Suprapubic skin (tissue), 4 donors: ENCODE results near the gene ATL2. TPM values are rescaled to one million over a fixed set of nuclear protein-coding genes. Genes with fewer than 3 reads are reported as not detected.
A peak's percentile ranks its signal among the peaks of the same experiment; 100 is the strongest.
"Not testable (repeated sequence)": the region's sequence is repeated elsewhere in the genome, so short reads cannot be mapped to it uniquely, and the experiment has no call there.

ENCODE experiments used
- DNase-seq, 2 donors: peaks; one replicate each; pipeline ENCODE4 v3.0.0-alpha.2; 2019; ENCODE audit warnings: low spot score in 2 of 2
- H3K27ac ChIP-seq: fragments of 200-600 bp; sonication (generic); one replicate; pipeline ENCODE4 v1.5.1; 2019
- H3K27me3 ChIP-seq: fragments of 200-600 bp; sonication (generic); one replicate; pipeline ENCODE4 v1.5.1; 2019
- H3K36me3 ChIP-seq: fragments of 200-600 bp; sonication (generic); one replicate; pipeline ENCODE4 v1.5.1; 2019
- H3K4me1 ChIP-seq: fragments of 200-600 bp; sonication (generic); one replicate; pipeline ENCODE4 v1.5.1; 2019
- H3K4me3 ChIP-seq: fragments of 200-600 bp; sonication (generic); one replicate; pipeline ENCODE4 v1.5.1; 2019; ENCODE audit warnings: mild to moderate bottlenecking
- H3K9me3 ChIP-seq: fragments of 200-600 bp; sonication (generic); one replicate; pipeline ENCODE4 v1.5.1; 2019
- CTCF ChIP-seq, 2 donors: fragments of 200-600 bp in 1 of 2; fragments of 450-650 bp in 1 of 2; sonication (generic) in 1 of 2; IDR thresholded peaks; one replicate each; pipeline ENCODE4 v1.5.1; 2016 to 2019; ENCODE audit warnings: antibody characterized with exemption in 2 of 2, mild to moderate bottlenecking in 1 of 2, moderate library complexity in 1 of 2
- EP300 ChIP-seq: sonication (generic); formaldehyde crosslinking; IDR thresholded peaks from one replicate; pipeline ENCODE4 v1.6.1; 2017; ENCODE audit warnings: antibody characterized with exemption
- POLR2A ChIP-seq, 2 donors: fragments of 450-650 bp; IDR thresholded peaks; one replicate each; pipeline ENCODE4 v1.6.1; 2017; ENCODE audit warnings: antibody characterized with exemption in 2 of 2, mild to moderate bottlenecking in 2 of 2, moderate library complexity in 2 of 2
- POLR2AphosphoS5 ChIP-seq, 3 donors: sonication (generic); formaldehyde crosslinking; IDR thresholded peaks; one replicate each; pipeline ENCODE4 v1.6.1; 2017; ENCODE audit warnings: antibody characterized with exemption in 3 of 3
- WGBS: methylation state at CpG from one replicate; pipeline ENCODE4 v1.1.5; 2018; 5-methylcytosine and 5-hydroxymethylcytosine counted together
- total RNA-seq, 4 donors: library from RNA; depleted of rRNA; stranded (reverse); fragments of >200 nt; gene quantifications; one replicate each; pipeline ENCODE4 v1.1.0, GENCODE V29; 2016

Gene ATL2
- total RNA-seq, 4 donors from 2014 or later: 144 to 230 (median 170) TPM

- H3K4me3 ChIP-seq: no peak overlapping the region
- no peaks in the 10 kb centered on the region for H3K36me3 ChIP-seq
- H3K9me3 ChIP-seq: no peaks in the 10 kb centered on the region
- WGBS: 86% methylated on average over 6 of the region's 6 CpGs
- no peaks in the 10 kb centered on the region for H3K27me3 ChIP-seq
- no peak for DNase-seq
- TF ChIP-seq POLR2AphosphoS5 (IDR thresholded peaks at IDR 0.05) (no peak), CTCF (IDR thresholded peaks at IDR 0.05) (no peak), POLR2A (IDR thresholded peaks at IDR 0.05) (no peak), EP300 (no peak)
- no peak overlapping the region for H3K27ac ChIP-seq
- H3K4me1 ChIP-seq: no peaks in the 10 kb centered on the region
These were observed 95.9 kb downstream of the ATL2 start for GRCh38 chr2:38281095-38281742.

- 72% methylated on average over 4 of the region's 4 CpGs for WGBS
- Histone ChIP-seq H3K9me3 (no peaks in the 10 kb centered on the region), H3K27me3 (no peaks in the 10 kb centered on the region), H3K4me1 (no peaks in the 10 kb centered on the region), H3K36me3 (no peaks in the 10 kb centered on the region), H3K4me3 (no peak overlapping the region), H3K27ac (no peak overlapping the region)
- no peak for TF ChIP-seq POLR2AphosphoS5 (IDR thresholded peaks at IDR 0.05)
- no peak for TF ChIP-seq CTCF (IDR thresholded peaks at IDR 0.05)
- TF ChIP-seq POLR2A (IDR thresholded peaks at IDR 0.05): no peak
- no peak for TF ChIP-seq EP300
- DNase-seq: no peak
These were observed 97.9 kb downstream of the ATL2 start for GRCh38 chr2:38279201-38279600.

- not testable (repeated sequence) for H3K36me3 ChIP-seq, H3K27me3 ChIP-seq, DNase-seq, H3K4me3 ChIP-seq, H3K4me1 ChIP-seq, H3K27ac ChIP-seq, H3K9me3 ChIP-seq
- WGBS: 89% methylated on average over 9 of the region's 9 CpGs
These were observed 99.0 kb downstream of the ATL2 start for GRCh38 chr2:38278117-38278438.

- no peaks in the 10 kb centered on the region for H3K4me1 ChIP-seq
- no peaks in the 10 kb centered on the region for H3K27me3 ChIP-seq
- H3K27ac ChIP-seq: no peak overlapping the region
- TF ChIP-seq CTCF (IDR thresholded peaks at IDR 0.05) (no peak), EP300 (no peak), POLR2A (IDR thresholded peaks at IDR 0.05) (no peak), POLR2AphosphoS5 (IDR thresholded peaks at IDR 0.05) (no peak)
- H3K4me3 ChIP-seq: no peak overlapping the region
- no peak for DNase-seq
- no peaks in the 10 kb centered on the region for H3K9me3 ChIP-seq
- H3K36me3 ChIP-seq: no peaks in the 10 kb centered on the region
- WGBS: 77% methylated on average over 6 of the region's 6 CpGs
These were observed 99.6 kb downstream of the ATL2 start for GRCh38 chr2:38277245-38278116.

- Histone ChIP-seq H3K9me3 (no peaks in the 10 kb centered on the region), H3K4me3 (no peak overlapping the region), H3K27me3 (no peaks in the 10 kb centered on the region), H3K36me3 (no peaks in the 10 kb centered on the region), H3K27ac (no peak overlapping the region), H3K4me1 (no peaks in the 10 kb centered on the region)
- no peak for DNase-seq
- WGBS: 40% methylated on average over 7 of the region's 7 CpGs
- peak; percentile 35 to 90 for TF ChIP-seq CTCF (IDR thresholded peaks at IDR 0.05)
- no peak for TF ChIP-seq EP300
These were observed 102.5 kb downstream of the ATL2 start for GRCh38 chr2:38274286-38275276.
